H1 (cell line): ENCODE measurements around the gene A4GALT. TPM values are rescaled to one million over a fixed set of nuclear protein-coding genes. Genes with fewer than 3 reads are reported as not detected.

Experiments used
- CTCF ChIA-PET: fragments of 300-600 bp; sonication (Branson Sonifier 250); formaldehyde crosslinking; loops from one replicate; lab custom pipeline; 2021; ENCODE audit not compliant: partially characterized antibody; lab: Charles Lee
- POLR2A ChIA-PET: fragments of 300-600 bp; sonication (Branson Sonifier 250); formaldehyde crosslinking; loops from one replicate; lab custom pipeline; 2021; ENCODE audit warnings: inconsistent platforms; ENCODE audit not compliant: partially characterized antibody; lab: Charles Lee
- DNase-seq, 2 experiments: peaks; one replicate each; pipeline versions ENCODE4 v3.0.0 to v3.0.0-alpha.2; 2010 to 2022; ENCODE audit warnings: low spot score in 2 of 2, low read depth in 1 of 2, mixed read lengths in 1 of 2
- FAIRE-seq: peaks from 2 replicates; lab custom pipeline; 2011; peaks lifted over from hg19 to GRCh38; lab: Jason Lieb, UNC
- H2AFZ ChIP-seq: 2 replicates; pipeline ENCODE4 v1.8.1; 2012; ENCODE audit warnings: low read length, inconsistent platforms
- H2AK5ac ChIP-seq: 2 replicates; pipeline ENCODE4 v1.6.1; 2013; ENCODE audit warnings: low read depth, low read length
- H2BK120ac ChIP-seq: replicated peaks from 2 replicates; pipeline ENCODE3; 2013; ENCODE audit warnings: low read depth, low read length, inconsistent platforms
- H2BK12ac ChIP-seq: 2 replicates; pipeline ENCODE4 v1.6.1; 2013; ENCODE audit warnings: low read depth, low read length
- H2BK15ac ChIP-seq: 2 replicates; pipeline ENCODE4 v1.6.1; 2013; ENCODE audit warnings: low read length
- H2BK20ac ChIP-seq: 2 replicates; pipeline ENCODE4 v1.6.1; 2013; ENCODE audit warnings: low read length
- H2BK5ac ChIP-seq: 2 replicates; pipeline ENCODE4 v1.6.1; 2013; ENCODE audit warnings: low read depth, low read length
- H3K14ac ChIP-seq: 2 replicates; pipeline ENCODE4 v1.6.1; 2013; ENCODE audit warnings: inconsistent platforms; ENCODE audit not compliant: insufficient read length
- H3K18ac ChIP-seq: 2 replicates; pipeline ENCODE4 v1.6.1; 2013; ENCODE audit warnings: low read length; ENCODE audit errors: extremely low read depth
- H3K23ac ChIP-seq: 2 replicates; pipeline ENCODE4 v1.6.1; 2013; ENCODE audit warnings: inconsistent platforms; ENCODE audit not compliant: insufficient read length
- H3K23me2 ChIP-seq: 2 replicates; pipeline ENCODE4 v1.6.1; 2013; ENCODE audit warnings: low read depth, low read length
- H3K27ac ChIP-seq: 2 replicates; pipeline ENCODE4 v1.6.1; 2011; ENCODE audit warnings: low read depth, low read length, inconsistent platforms
- H3K27me3 ChIP-seq, 4 experiments: replicated peaks in 1 of 4; 1 replicate in 1 of 4; 2 replicates in 3 of 4; pipeline versions ENCODE4 v1.6.1 to v1.8.1; 2011 to 2013; ENCODE audit warnings: low read length in 3 of 4, mild to moderate bottlenecking in 3 of 4, inconsistent platforms in 2 of 4, mixed read lengths in 2 of 4, moderate library complexity in 1 of 4; ENCODE audit not compliant: control insufficient read depth in 3 of 4, insufficient read depth in 3 of 4; ENCODE audit errors: extremely low read depth in 1 of 4
- H3K36me3 ChIP-seq, 4 experiments: 2 replicates each; pipeline versions ENCODE4 v1.6.1 to v1.8.1; 2011 to 2013; ENCODE audit warnings: mild to moderate bottlenecking in 4 of 4, low read length in 3 of 4, moderate library complexity in 2 of 4, control low read depth in 1 of 4, inconsistent platforms in 1 of 4; ENCODE audit not compliant: insufficient read depth in 4 of 4, control insufficient read depth in 2 of 4
- H3K4ac ChIP-seq: replicated peaks from 2 replicates; pipeline ENCODE3; 2013; ENCODE audit warnings: low read length, low read depth, mixed read lengths, inconsistent platforms; ENCODE audit not compliant: insufficient read length
- H3K4me1 ChIP-seq, 4 experiments: replicated peaks in 1 of 4; 1 replicate in 1 of 4; 2 replicates in 3 of 4; pipeline versions ENCODE4 v1.6.1 to v1.8.1; 2011 to 2013; ENCODE audit warnings: low read length in 3 of 4, inconsistent platforms in 2 of 4, mixed read lengths in 1 of 4; ENCODE audit not compliant: insufficient read depth in 4 of 4, control insufficient read depth in 3 of 4
- H3K4me2 ChIP-seq, 2 experiments: 2 replicates each; pipeline versions ENCODE4 v1.6.1 to v1.8.1; 2011 to 2013; ENCODE audit warnings: low read depth in 2 of 2, low read length in 2 of 2, control low read depth in 1 of 2, inconsistent platforms in 1 of 2, mild to moderate bottlenecking in 1 of 2; ENCODE audit not compliant: insufficient read depth in 1 of 2
- H3K4me3 ChIP-seq, 4 experiments: fragments of 200-600, 300-600 bp in 1 of 4; sonication (generic), shearing (Covaris generic), sonication (Bioruptor Twin) in 1 of 4; 2 replicates each; pipeline versions ENCODE4 v1.5.1 to v1.8.1; 2011 to 2016; ENCODE audit warnings: low read length in 4 of 4, low read depth in 3 of 4, control low read depth in 2 of 4, inconsistent platforms in 2 of 4, mild to moderate bottlenecking in 2 of 4, mixed read lengths in 1 of 4, moderate library complexity in 1 of 4; ENCODE audit not compliant: insufficient read depth in 2 of 4; ENCODE audit errors: extremely low read depth in 1 of 4
- H3K56ac ChIP-seq: replicated peaks from 2 replicates; pipeline ENCODE3; 2013; ENCODE audit warnings: low read depth, mild to moderate bottlenecking, mixed read lengths, low read length, inconsistent platforms; ENCODE audit not compliant: insufficient read length
- H3K79me1 ChIP-seq: 2 replicates; pipeline ENCODE4 v1.6.1; 2013; ENCODE audit warnings: low read depth, low read length, control low read depth
- H3K79me2 ChIP-seq, 2 experiments: 2 replicates each; pipeline versions ENCODE4 v1.6.1 to v1.8.1; 2012 to 2013; ENCODE audit warnings: low read length in 2 of 2, mild to moderate bottlenecking in 2 of 2, inconsistent platforms in 1 of 2; ENCODE audit not compliant: insufficient read depth in 2 of 2, control insufficient read depth in 1 of 2
- H3K9ac ChIP-seq, 4 experiments: replicated peaks in 1 of 4; 1 replicate in 1 of 4; 2 replicates in 3 of 4; pipeline versions ENCODE4 v1.6.1 to v1.8.1; 2011 to 2013; ENCODE audit warnings: low read depth in 3 of 4, low read length in 3 of 4, control low read depth in 2 of 4, mild to moderate bottlenecking in 2 of 4, moderate library complexity in 2 of 4, inconsistent platforms in 1 of 4; ENCODE audit errors: extremely low read depth in 1 of 4
- H3K9me3 ChIP-seq, 2 experiments: 2 replicates each; pipeline versions ENCODE4 v1.6.1 to v1.8.1; 2012 to 2013; ENCODE audit warnings: mild to moderate bottlenecking in 2 of 2, moderate library complexity in 2 of 2, control low read depth in 1 of 2, inconsistent platforms in 1 of 2, low read depth in 1 of 2, low read length in 1 of 2, mixed read lengths in 1 of 2; ENCODE audit not compliant: insufficient read depth in 2 of 2
- H4K20me1 ChIP-seq, 2 experiments: replicated peaks in 1 of 2; 2 replicates each; pipeline versions ENCODE3 to v1.8.1; 2011 to 2013; ENCODE audit warnings: inconsistent platforms in 2 of 2, low read length in 2 of 2, mild to moderate bottlenecking in 1 of 2; ENCODE audit not compliant: insufficient read depth in 2 of 2, control insufficient read depth in 1 of 2
- H4K5ac ChIP-seq: 2 replicates; pipeline ENCODE4 v1.6.1; 2013; ENCODE audit warnings: low read length, low read depth, mixed read lengths, inconsistent platforms; ENCODE audit not compliant: insufficient read length
- H4K8ac ChIP-seq: 2 replicates; pipeline ENCODE4 v1.8.0; 2013; ENCODE audit warnings: mild to moderate bottlenecking, moderate library complexity, low read length, inconsistent platforms; ENCODE audit not compliant: insufficient read depth; ENCODE audit errors: extremely low read depth
- H4K91ac ChIP-seq: replicated peaks from 2 replicates; pipeline ENCODE3; 2013; ENCODE audit warnings: low read length, mixed read lengths, inconsistent platforms; ENCODE audit not compliant: insufficient read length
- RXRA ChIP-seq: IDR thresholded peaks from 2 replicates; pipeline ENCODE4 v1.6.1; 2011; ENCODE audit warnings: low read depth, mild to moderate bottlenecking, low read length, moderate library complexity; ENCODE audit not compliant: insufficient read depth
- WGBS, 2 experiments: shearing (Covaris generic) in 1 of 2; methylation state at CpG; one replicate each; pipeline versions ENCODE4 v1.1.6 to v1.1.7; 2013 to 2015; ENCODE audit warnings: low lambda C conversion rate in 2 of 2, mixed read lengths in 2 of 2, inconsistent platforms in 1 of 2, low coverage in 1 of 2, missing lambda C conversion rate in 1 of 2; ENCODE audit not compliant: insufficient replicate concordance in 2 of 2, insufficient coverage in 1 of 2, insufficient read length in 1 of 2; ENCODE audit errors: extremely low coverage in 1 of 2, missing lambda C conversion rate in 1 of 2; 5-methylcytosine and 5-hydroxymethylcytosine counted together
- polyA plus RNA-seq, 7 experiments: library from polyadenylated mRNA; depleted of rRNA in 3 of 7; stranded (reverse) in 5 of 7; unstranded in 2 of 7; fragments of >200 nt in 5 of 7; fragments of 200-250 nt in 2 of 7; gene quantifications; 1 replicate in 5 of 7; 2 replicates in 1 of 7; 4 replicates in 1 of 7; pipeline versions ENCODE4 v1.2.1 to v1.2.3, GENCODE V29; 2011 to 2013; ENCODE audit warnings: missing spikeins in 2 of 7, mixed read lengths in 2 of 7
- total RNA-seq: library from RNA; stranded (reverse); fragmentation: NEBNext Ultra II Directional; extraction: Animal tissue kit (Norgen Biotek cat#: 25700); gene quantifications from 2 replicates; pipeline ENCODE4 v1.2.1, GENCODE V29; 2021

The A4GALT gene
- total and polyA plus RNA-seq, 2 of the 8 experiments (the other 6 are each of a cell fraction or from before 2014, with no cell fraction given), result 7.2 to 13.8 TPM

DNA sequence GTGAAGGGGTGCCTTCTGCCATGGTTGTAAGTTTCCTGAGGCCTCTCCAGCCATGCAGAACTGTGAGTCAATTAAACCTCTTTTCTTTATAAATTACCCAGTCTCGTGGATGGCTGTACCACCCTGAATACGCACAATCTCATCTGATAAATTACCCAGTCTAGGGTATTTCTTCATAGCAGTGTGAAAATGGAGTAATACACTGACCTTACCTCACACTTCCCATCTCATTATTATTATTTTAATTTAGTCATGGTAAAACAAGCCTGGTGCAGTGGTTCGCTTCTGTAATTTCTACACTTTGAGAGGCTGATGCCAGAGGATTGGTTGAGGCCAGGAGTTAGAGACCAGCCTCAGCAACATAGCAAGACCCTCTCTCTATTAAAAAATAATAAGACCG lies 41.0 kb downstream of the A4GALT start:
- H2BK120ac ChIP-seq, result no peak overlapping the region
- FAIRE-seq (no peak), DNase-seq (no peak)
- no peaks in the 10 kb centered on the region for H3K79me1 ChIP-seq
- 81% methylated on average over 4 of the region's 4 CpGs; no CpG with 5 or more reads in 1 of the 2 experiments for WGBS, 2 experiments
- no peak overlapping the region for H2AFZ ChIP-seq
- H3K14ac ChIP-seq, result no peak overlapping the region
- H3K23me2 ChIP-seq, result no peaks in the 10 kb centered on the region
- H3K79me2 ChIP-seq, result no peaks in the 10 kb centered on the region
- no peaks in the 10 kb centered on the region for H3K36me3 ChIP-seq
- H2BK12ac ChIP-seq, result no peak overlapping the region
- no peak overlapping the region for H3K27ac ChIP-seq
- H3K4me1 ChIP-seq, result no peaks in the 10 kb centered on the region
- H3K18ac ChIP-seq, result no peak overlapping the region
- no peak overlapping the region for H3K4me2 ChIP-seq
- no peak overlapping the region for H3K4me3 ChIP-seq
- no peak for TF ChIP-seq RXRA
- H3K56ac ChIP-seq, result no peak overlapping the region
- no peak overlapping the region for H4K8ac ChIP-seq
- CTCF ChIA-PET, result no interaction called here
- no peak overlapping the region for H4K5ac ChIP-seq
- H3K23ac ChIP-seq, result no peak overlapping the region
- no peaks in the 10 kb centered on the region for H4K20me1 ChIP-seq
- H2BK20ac ChIP-seq, result no peak overlapping the region
- H3K9me3 ChIP-seq, result peaks cover 0 to 3% of the 10 kb centered on the region in 2 experiments; a peak in 2 of 4 replicates
- H2AK5ac ChIP-seq, result no peak overlapping the region
- no peak overlapping the region for H2BK15ac ChIP-seq
- no peak overlapping the region for H2BK5ac ChIP-seq
- no peak overlapping the region for H3K4ac ChIP-seq
- POLR2A ChIA-PET, result no interaction called here
- H3K9ac ChIP-seq, result no peak overlapping the region
- no peaks in the 10 kb centered on the region for H3K27me3 ChIP-seq
- H4K91ac ChIP-seq, result no peak overlapping the region
